KMS-11 (cell line): ENCODE results near the gene FSTL5.

Source experiments
- H2AFZ ChIP-seq: fragments of 200-600 bp; sonication (generic); 2 replicates; pipeline ENCODE4 v1.6.1; 2016; ENCODE audit warnings: antibody characterized with exemption, mixed run types, low read depth
- H3K27ac ChIP-seq: fragments of 200-600 bp; sonication (generic); 2 replicates; pipeline ENCODE4 v1.6.1; 2016; ENCODE audit warnings: mild to moderate bottlenecking, mixed run types
- H3K27me3 ChIP-seq: fragments of 200-600 bp; sonication (generic); 2 replicates; pipeline ENCODE4 v1.6.1; 2017; ENCODE audit warnings: mild to moderate bottlenecking, low read depth, mixed run types, moderate library complexity; ENCODE audit not compliant: insufficient read depth
- H3K36me3 ChIP-seq: fragments of 200-600 bp; sonication (generic); 2 replicates; pipeline ENCODE4 v1.6.1; 2017; ENCODE audit warnings: mild to moderate bottlenecking, mixed run types; ENCODE audit not compliant: insufficient read depth
- H3K4me1 ChIP-seq: fragments of 200-600 bp; sonication (generic); 2 replicates; pipeline ENCODE4 v1.6.1; 2016; ENCODE audit warnings: mild to moderate bottlenecking, low read depth, mixed run types; ENCODE audit not compliant: poor library complexity, severe bottlenecking
- H3K4me2 ChIP-seq: fragments of 200-600 bp; sonication (generic); 2 replicates; pipeline ENCODE4 v1.7.0; 2016; ENCODE audit warnings: mild to moderate bottlenecking, mixed run types
- H3K4me3 ChIP-seq: fragments of 200-600 bp; sonication (generic); IDR thresholded peaks from 2 replicates; pipeline ENCODE4 v1.6.1; 2017; ENCODE audit warnings: low read depth, low read length, mixed read lengths; ENCODE audit not compliant: insufficient read depth
- H3K79me2 ChIP-seq: fragments of 200-600 bp; sonication (generic); 2 replicates; pipeline ENCODE4 v1.6.1; 2016; ENCODE audit warnings: low read depth, mixed run types; ENCODE audit not compliant: insufficient read depth
- H3K9ac ChIP-seq: fragments of 200-600 bp; sonication (generic); 2 replicates; pipeline ENCODE4 v1.6.1; 2016; ENCODE audit warnings: mild to moderate bottlenecking, mixed run types
- H4K20me1 ChIP-seq: fragments of 200-600 bp; sonication (generic); 2 replicates; pipeline ENCODE4 v1.6.1; 2016; ENCODE audit warnings: mild to moderate bottlenecking, mixed run types; ENCODE audit not compliant: insufficient read depth
- CTCF ChIP-seq: fragments of 200-600 bp; sonication (generic); conservative IDR thresholded peaks from 2 replicates; pipeline ENCODE4 v1.6.1; 2017; ENCODE audit warnings: low read depth, mild to moderate bottlenecking, antibody characterized with exemption, low read length, moderate library complexity, mixed read lengths

Gene FSTL5

DNA sequence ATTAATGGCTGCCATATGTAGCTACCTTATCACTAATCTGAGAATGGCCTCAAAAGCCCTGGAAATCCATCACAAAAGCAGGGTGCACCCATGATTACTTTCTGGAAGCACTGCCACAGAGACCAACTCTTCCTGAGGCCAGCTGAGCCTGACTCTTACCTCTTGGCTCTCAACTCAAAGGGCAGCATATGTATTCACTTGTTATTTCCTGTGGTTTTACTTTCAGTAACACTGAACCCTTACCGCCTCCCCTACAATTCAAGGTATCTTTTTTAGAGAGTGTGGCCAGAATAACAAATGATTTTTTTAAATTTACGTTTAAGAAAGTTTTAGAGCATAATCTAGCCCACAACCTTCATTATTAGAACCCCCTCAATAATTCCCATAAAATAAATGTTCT lies 434.9 kb downstream of the FSTL5 start:
- no peak overlapping the region for H3K9ac ChIP-seq
- TF ChIP-seq CTCF = no peak
- no peak overlapping the region for H3K27ac ChIP-seq
- no peaks in the 10 kb centered on the region for H3K79me2 ChIP-seq
- no peaks in the 10 kb centered on the region for H4K20me1 ChIP-seq
- H3K27me3 ChIP-seq = no peaks in the 10 kb centered on the region
- H3K4me3 ChIP-seq = no peak overlapping the region
- no peaks in the 10 kb centered on the region for H3K36me3 ChIP-seq
- no peak overlapping the region for H3K4me2 ChIP-seq
- H3K4me1 ChIP-seq = no peaks in the 10 kb centered on the region
- no peak overlapping the region for H2AFZ ChIP-seq

GRCh38 chr4:161721947-161722346 lies 441.9 kb downstream of the FSTL5 start:
- no peak for TF ChIP-seq CTCF

DNA sequence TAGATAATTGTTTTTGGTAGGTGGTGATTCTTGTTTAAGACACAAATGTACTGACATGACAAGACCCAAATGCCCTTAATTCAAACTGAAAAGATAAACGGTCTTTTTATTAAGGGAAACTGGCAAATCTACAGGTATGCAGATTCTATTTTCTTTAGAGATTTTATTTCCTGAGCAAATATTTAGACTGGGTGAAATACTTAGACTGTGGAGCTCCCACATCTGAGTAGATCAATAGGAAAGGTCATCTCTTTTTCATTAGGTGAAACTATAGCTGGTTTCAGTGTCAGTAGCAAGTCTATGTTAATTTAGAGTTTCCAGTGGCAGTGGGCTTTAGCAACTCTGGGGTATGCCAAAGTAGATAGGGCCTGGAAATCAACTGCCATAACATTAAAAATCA lies 446.7 kb downstream of the FSTL5 start:
- no peak overlapping the region for H3K9ac ChIP-seq
- H2AFZ ChIP-seq = no peak overlapping the region
- no peaks in the 10 kb centered on the region for H3K79me2 ChIP-seq
- H3K27me3 ChIP-seq = no peaks in the 10 kb centered on the region
- H3K36me3 ChIP-seq = no peaks in the 10 kb centered on the region
- no peak overlapping the region for H3K27ac ChIP-seq
- H3K4me1 ChIP-seq = no peaks in the 10 kb centered on the region
- H3K4me3 ChIP-seq = no peak overlapping the region
- no peaks in the 10 kb centered on the region for H4K20me1 ChIP-seq
- H3K4me2 ChIP-seq = no peak overlapping the region
- TF ChIP-seq CTCF = no peak

More at GRCh38 chr4:161721947-161722346, 441.9 kb downstream of the FSTL5 start:
- Histone ChIP-seq H4K20me1 (no peaks in the 10 kb centered on the region), H3K4me3 (no peak overlapping the region), H3K9ac (no peak overlapping the region), H3K27ac (no peak overlapping the region), H3K36me3 (no peaks in the 10 kb centered on the region), H3K27me3 (no peaks in the 10 kb centered on the region), H3K4me2 (no peak overlapping the region), H3K79me2 (no peaks in the 10 kb centered on the region), H3K4me1 (no peaks in the 10 kb centered on the region), H2AFZ (no peak overlapping the region)

GRCh38 chr4:161714931-161715330 lies 448.9 kb downstream of the FSTL5 start:
- Histone ChIP-seq H3K27me3 (no peaks in the 10 kb centered on the region), H3K4me3 (no peak overlapping the region), H3K27ac (no peak overlapping the region), H3K36me3 (no peaks in the 10 kb centered on the region), H3K9ac (no peak overlapping the region), H3K79me2 (no peaks in the 10 kb centered on the region), H4K20me1 (no peaks in the 10 kb centered on the region), H3K4me2 (no peak overlapping the region), H3K4me1 (no peaks in the 10 kb centered on the region), H2AFZ (no peak overlapping the region)
- no peak for TF ChIP-seq CTCF
